RWPE2 (cell line): ENCODE results near the gene OR13C8.

Experiments
- ATAC-seq: fragments of 200-7000 bp; cut with Tn5 transposase; 3 replicates; pipeline ENCODE4 v1.9.1; 2021; ENCODE audit warnings: low read depth
- DNase-seq: peaks from one replicate; pipeline ENCODE4 v3.0.0-alpha.2; 2020; ENCODE audit warnings: low spot score
- H3K27ac ChIP-seq: fragments of 450-650 bp; 2 replicates; pipeline ENCODE4 v1.5.1; 2017; ENCODE audit warnings: mild to moderate bottlenecking; ENCODE audit not compliant: poor library complexity, severe bottlenecking
- H3K27me3 ChIP-seq: fragments of 250-450 bp; sonication (Bioruptor Pico); 2 replicates; pipeline ENCODE4 v1.5.1; 2021; ENCODE audit warnings: mild to moderate bottlenecking, moderate library complexity; ENCODE audit not compliant: insufficient read depth, poor library complexity, severe bottlenecking
- H3K36me3 ChIP-seq: fragments of 250-450 bp; sonication (Bioruptor Pico); 2 replicates; pipeline ENCODE4 v1.5.1; 2020; ENCODE audit warnings: low read depth, mild to moderate bottlenecking, moderate library complexity
- H3K4me1 ChIP-seq: fragments of 250-450 bp; sonication (Bioruptor Pico); 2 replicates; pipeline ENCODE4 v1.5.1; 2021; ENCODE audit warnings: mild to moderate bottlenecking, moderate library complexity; ENCODE audit not compliant: insufficient read depth, poor library complexity, severe bottlenecking
- H3K4me3 ChIP-seq: fragments of 250-450 bp; sonication (Bioruptor Pico); 2 replicates; pipeline ENCODE4 v1.5.1; 2021; ENCODE audit warnings: mild to moderate bottlenecking, moderate library complexity; ENCODE audit not compliant: severe bottlenecking
- H3K9me3 ChIP-seq: fragments of 250-450 bp; sonication (Bioruptor Pico); 2 replicates; pipeline ENCODE4 v1.5.1; 2021; ENCODE audit warnings: mild to moderate bottlenecking, moderate library complexity; ENCODE audit not compliant: severe bottlenecking
- TF ChIP-seq, protein P1 (sequence below): fragments of 450-650 bp; IDR thresholded peaks from one replicate; pipeline ENCODE4 v1.5.1; 2017; ENCODE audit warnings: mild to moderate bottlenecking, moderate library complexity; ENCODE audit not compliant: poor library complexity, severe bottlenecking

The OR13C8 gene

DNA sequence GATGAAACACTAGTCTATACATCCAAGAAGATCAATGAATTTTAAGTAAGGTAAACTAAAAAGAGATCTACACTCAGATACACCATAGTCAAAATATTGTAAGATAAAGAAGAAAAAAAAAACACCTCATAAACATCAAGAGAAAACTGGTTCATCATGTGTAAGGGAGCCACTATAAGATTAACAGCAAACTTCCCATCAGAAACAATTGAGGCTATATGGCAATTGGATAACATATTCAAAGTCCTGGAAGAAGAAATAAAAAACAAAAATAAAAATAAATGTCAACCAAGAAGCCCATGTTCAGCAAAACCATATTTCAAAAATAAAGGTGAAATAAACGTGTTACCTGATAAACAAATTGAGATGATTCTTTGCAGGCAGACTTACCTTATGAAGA is 3.6 kb downstream of the OR13C8 start:
- Histone ChIP-seq H3K27ac (no peak overlapping the region), H3K36me3 (no peaks in the 10 kb centered on the region), H3K4me3 (no peak overlapping the region), H3K9me3 (no peaks in the 10 kb centered on the region), H3K27me3 (no peaks in the 10 kb centered on the region), H3K4me1 (no peaks in the 10 kb centered on the region)
- no peak for ATAC-seq
- no peak for DNase-seq
- TF ChIP-seq, protein P1, sequence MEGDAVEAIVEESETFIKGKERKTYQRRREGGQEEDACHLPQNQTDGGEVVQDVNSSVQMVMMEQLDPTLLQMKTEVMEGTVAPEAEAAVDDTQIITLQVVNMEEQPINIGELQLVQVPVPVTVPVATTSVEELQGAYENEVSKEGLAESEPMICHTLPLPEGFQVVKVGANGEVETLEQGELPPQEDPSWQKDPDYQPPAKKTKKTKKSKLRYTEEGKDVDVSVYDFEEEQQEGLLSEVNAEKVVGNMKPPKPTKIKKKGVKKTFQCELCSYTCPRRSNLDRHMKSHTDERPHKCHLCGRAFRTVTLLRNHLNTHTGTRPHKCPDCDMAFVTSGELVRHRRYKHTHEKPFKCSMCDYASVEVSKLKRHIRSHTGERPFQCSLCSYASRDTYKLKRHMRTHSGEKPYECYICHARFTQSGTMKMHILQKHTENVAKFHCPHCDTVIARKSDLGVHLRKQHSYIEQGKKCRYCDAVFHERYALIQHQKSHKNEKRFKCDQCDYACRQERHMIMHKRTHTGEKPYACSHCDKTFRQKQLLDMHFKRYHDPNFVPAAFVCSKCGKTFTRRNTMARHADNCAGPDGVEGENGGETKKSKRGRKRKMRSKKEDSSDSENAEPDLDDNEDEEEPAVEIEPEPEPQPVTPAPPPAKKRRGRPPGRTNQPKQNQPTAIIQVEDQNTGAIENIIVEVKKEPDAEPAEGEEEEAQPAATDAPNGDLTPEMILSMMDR: no peak

DNA sequence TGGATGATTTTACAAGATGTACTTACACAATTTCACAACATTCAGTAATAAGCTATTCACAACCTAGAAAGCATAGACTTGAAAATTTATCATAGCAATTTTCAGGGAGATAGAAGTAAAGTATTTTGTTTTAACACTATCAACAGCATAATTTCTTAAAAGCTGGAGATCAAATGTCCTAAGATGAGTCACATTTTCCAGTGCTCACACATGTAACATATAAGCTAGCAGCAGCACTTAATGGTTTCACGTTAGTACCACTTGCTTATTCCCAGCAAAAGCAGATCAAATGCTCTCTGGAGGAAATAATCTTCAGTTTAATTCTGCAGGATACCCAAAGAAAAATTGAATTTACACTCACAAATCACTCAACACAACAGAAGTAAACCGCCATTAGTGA is 6.5 kb downstream of the OR13C8 start:
- no peak overlapping the region for H3K27ac ChIP-seq
- no peaks in the 10 kb centered on the region for H3K4me1 ChIP-seq
- TF ChIP-seq, protein P1: no peak
- DNase-seq (no peak), ATAC-seq (no peak)
- H3K9me3 ChIP-seq: no peaks in the 10 kb centered on the region
- no peak overlapping the region for H3K4me3 ChIP-seq
- H3K36me3 ChIP-seq: no peaks in the 10 kb centered on the region
- no peaks in the 10 kb centered on the region for H3K27me3 ChIP-seq

DNA sequence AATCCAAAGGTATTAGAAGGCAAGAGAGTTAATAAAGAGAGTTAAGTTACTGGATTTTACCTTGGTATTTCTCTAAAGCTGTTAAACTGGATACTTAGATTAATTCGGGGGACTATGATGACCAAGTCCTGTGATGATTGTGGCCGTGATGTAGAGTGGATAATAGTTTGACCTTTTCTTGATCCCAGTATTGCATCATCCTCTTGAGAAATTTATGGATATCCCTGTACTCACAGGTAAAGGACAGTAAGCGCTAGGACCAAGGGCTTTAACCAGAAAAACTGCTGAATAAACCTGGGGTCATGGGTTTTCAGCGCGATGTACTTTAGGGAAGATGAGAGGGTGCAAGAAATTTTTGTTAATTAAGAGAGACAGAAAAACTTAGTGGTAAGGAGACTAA is 8.3 kb downstream of the OR13C8 start:
- no peak for DNase-seq
- Histone ChIP-seq H3K9me3 (no peaks in the 10 kb centered on the region), H3K27ac (no peak overlapping the region), H3K4me3 (no peak overlapping the region), H3K27me3 (no peaks in the 10 kb centered on the region), H3K36me3 (no peaks in the 10 kb centered on the region), H3K4me1 (no peaks in the 10 kb centered on the region)
- TF ChIP-seq, protein P1: no peak
- ATAC-seq: no peak

DNA sequence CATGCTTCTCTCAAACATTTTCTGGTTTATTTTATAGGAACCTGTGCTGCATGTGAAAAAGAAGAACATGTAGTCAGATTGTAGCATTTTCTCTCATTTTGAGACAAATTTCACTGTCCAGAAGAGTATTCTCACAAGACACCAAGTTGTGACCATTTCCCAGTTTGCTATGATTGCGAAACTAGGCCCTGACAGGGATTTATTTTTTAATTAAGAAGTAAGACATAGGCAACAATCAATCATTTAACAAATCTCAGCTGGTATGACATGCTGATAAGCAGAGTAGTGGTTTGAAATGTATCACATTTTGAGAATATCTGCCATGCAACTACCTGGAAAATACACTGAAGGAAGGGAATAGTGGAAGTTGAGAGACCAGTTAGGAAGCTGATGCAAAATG is 11.6 kb downstream of the OR13C8 start:
- TF ChIP-seq, protein P1: no peak
- Histone ChIP-seq H3K36me3 (no peaks in the 10 kb centered on the region), H3K4me1 (no peaks in the 10 kb centered on the region), H3K27me3 (no peaks in the 10 kb centered on the region), H3K27ac (no peak overlapping the region), H3K9me3 (no peaks in the 10 kb centered on the region), H3K4me3 (no peak overlapping the region)
- no peak for ATAC-seq
- no peak for DNase-seq

DNA sequence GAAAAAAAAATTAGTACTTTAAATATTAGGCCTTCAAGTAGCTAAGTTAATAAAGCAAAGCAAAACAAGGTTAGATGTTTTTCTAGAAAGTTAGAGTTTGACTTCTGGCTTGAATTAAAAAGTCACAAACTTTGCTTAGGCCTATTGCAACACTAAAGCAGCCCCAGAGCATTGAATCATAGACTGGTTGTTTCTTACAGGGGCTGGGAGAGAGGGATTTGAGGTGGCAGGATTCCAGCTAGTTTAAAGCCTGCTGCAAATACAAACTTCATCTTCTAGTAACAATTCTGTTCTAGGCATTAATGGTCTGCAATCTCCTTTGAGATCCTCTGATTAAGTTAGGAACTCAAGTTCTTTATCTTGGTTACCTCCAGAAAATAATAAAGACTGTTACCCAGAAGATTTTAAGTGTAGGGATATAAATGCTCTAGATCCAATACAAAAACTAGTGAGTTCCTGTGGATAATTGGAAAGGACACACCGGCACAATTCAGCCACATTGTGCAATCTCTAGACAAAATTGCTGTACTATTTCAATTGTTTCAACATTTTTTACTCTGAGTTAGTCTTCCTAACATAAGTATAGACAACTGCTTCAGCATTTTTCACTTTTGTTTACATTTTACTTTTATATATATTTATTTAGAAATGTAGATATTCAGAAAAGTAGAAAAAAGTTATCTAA is 17.7 kb downstream of the OR13C8 start:
- TF ChIP-seq, protein P1: no peak
- Histone ChIP-seq H3K9me3 (no peaks in the 10 kb centered on the region), H3K27ac (no peak overlapping the region), H3K4me3 (no peak overlapping the region), H3K27me3 (no peaks in the 10 kb centered on the region), H3K4me1 (no peaks in the 10 kb centered on the region), H3K36me3 (no peaks in the 10 kb centered on the region)
- DNase-seq (no peak), ATAC-seq (no peak)
